ENCODE measurements around the gene RASA3. TPM values are rescaled to one million over a fixed set of nuclear protein-coding genes. Genes with fewer than 3 reads are reported as not detected.
"Not testable (repeated sequence)": the region's sequence is repeated elsewhere in the genome, so short reads cannot be mapped to it uniquely, and the experiment has no call there.

RASA3 gene
- polyA plus RNA-seq, 1 donor, result 19.6 TPM

DNA sequence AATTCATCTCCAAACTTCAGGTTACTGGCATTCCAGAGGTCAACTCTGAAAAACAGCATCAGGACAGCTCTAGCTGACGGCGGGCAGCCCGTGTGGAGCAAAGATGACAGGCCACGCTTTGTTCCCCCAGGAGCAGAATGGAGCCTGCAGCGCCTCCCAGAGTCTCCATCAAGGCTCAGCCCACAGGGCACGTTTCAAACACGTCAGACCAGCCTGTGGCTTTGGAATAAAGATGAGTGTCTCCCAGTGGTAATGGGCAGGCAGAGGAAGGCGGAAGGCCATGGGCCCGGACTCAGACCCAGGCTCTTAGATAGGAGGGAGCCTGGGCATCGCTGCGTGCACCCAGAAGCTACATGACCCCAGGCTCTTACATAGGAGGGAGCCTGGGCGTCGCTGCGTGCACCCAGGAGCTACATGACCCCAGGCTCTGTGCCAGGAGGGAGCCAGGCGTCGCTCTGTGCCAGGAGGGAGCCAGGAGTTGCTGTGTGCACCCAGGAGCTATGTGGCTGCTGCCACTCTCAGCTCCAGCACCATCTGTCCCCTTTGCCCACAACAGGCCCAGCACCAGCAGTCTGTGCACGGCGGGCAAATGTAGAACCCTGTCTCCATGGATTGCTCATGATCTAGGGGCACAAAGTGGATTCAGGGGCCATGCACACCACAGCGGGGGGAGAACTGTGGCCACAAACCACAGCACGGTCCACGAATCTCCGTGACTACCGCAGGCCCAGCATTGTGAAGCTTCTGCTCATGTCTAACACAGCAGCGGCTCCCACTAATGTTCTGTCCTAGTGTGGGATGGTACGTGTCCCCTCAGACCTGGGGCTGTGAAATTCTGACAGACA is 110.7 kb downstream of the RASA3 start:
- no peak for DNase-seq (ENCODE audit: low read depth)

DNA sequence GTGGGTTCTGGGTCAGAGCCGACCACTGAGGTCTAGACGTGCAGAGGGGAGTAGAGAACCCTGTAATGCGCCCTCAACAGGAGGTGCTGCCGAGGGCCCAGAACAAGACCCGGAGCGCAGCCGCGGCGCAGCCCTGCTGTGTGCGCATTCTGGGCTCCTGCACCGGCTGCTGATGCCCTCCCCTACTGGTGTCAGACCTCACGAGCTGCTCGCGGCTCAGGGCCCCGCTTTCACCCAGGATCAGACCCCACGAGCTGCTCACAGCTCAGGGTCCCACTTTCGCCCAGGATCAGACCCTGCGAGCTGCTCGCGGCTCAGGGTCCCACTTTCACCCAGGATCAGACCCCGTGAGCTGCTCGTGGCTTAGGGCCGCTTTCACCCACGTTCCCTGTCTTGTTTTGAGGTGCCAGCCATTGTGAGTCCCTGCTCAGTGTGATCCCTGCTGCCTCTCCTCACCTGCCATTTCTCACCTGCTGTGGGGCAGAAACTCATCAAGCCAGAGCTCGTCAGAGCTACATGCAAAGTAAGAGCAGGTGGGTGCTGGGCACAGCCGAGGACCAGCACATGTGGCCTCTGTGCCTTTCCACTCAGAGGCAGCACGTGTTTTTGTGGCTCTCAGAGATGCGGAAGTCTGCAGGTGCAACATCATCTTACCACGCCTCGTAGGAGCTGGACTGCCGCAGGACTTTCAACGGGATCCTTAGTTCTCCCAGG is 111.5 kb downstream of the RASA3 start:
- no peak for DNase-seq (ENCODE audit: low read depth)

DNA sequence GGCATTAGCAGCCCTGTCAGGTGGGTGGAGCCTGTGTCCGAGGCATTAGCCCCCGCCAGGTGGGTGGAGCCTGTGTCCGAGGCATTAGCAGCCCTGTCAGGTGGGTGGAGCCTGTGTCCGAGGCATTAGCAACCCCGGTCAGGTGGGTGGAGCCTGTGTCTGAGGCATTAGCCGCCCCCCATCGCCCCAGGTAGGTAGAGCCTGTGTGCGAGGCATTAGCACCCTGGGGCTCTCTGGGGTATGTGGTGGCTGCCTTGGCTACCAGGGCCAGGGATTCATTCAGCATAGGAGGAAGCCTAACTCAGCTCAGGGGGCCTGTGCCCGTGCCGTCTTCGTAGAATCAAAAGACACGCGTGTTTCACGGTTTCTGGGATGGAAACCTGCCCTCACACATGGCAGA is 112.3 kb downstream of the RASA3 start:
- not testable (repeated sequence) for DNase-seq (ENCODE audit: low read depth)

DNA sequence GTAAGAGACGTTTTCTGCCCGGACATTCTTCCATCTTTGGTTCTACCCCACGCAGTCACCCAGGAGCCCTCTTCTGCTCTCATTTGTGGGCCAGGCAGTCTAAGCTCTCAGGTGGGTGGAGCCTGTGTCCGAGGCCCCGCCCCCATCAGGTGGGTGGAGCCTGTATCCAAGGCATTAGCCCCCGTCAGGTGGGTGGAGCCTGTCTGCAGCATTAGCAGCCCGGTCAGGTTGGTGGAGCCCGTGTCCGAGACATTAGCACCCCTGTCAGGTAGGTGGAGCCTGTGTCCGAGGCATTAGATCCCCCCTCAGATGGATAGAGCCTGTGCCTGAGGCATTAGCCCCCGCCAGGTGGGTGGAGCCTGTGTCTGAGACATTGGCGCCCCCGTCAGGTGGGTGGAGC is 113.1 kb downstream of the RASA3 start:
- no peak for DNase-seq (ENCODE audit: low read depth)

DNA sequence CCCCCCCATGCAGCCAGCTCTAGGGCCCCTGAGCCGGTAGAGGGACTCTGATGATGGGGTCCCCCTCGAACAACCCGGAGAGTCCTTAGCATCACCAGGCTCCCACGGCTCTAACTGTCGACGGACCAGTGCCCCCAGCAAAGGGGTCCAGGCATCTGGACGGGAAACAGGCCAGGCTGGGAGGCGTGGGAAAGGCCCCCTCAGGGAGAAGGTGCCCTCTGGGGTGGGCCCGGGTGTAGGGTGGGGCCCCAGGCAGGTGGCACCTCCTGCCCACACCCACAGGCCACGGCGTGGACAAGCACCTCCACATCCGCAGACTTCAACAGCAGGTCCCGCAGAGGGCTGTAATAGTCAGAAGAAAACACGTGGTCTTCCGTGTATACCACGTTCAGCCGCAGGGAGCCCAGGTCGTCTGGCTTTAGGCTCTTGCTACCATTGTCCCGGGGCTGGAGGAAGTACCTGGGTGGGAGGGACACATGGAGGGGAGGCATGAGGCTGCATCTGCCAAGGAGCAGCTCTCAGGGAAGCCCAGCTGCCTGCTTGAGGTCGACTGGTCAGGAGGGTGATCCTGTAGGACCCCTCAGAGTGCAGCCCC is 113.9 kb downstream of the RASA3 start:
- no peak for DNase-seq (ENCODE audit: low read depth)

DNA sequence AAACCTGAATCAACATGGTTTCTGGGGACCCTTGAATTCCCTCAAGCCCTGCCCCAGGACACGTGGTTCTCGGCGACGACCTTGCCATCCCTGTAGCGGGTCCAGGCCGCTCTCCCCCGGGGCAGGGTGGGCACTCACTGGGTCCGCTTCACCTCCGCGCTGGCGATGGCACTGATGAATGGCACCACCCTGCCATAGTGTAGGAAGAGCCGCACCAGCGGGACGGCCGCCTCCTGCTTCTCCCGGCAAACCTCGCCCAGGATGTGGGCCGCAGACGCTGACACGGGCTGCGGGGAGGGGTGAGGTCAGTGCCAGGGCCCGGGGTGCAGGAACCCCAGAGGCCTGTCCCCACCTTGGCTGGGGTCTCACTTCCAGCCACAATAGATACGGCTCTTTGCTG is 114.5 kb downstream of the RASA3 start:
- DNase-seq (ENCODE audit: low read depth), result no peak

DNA sequence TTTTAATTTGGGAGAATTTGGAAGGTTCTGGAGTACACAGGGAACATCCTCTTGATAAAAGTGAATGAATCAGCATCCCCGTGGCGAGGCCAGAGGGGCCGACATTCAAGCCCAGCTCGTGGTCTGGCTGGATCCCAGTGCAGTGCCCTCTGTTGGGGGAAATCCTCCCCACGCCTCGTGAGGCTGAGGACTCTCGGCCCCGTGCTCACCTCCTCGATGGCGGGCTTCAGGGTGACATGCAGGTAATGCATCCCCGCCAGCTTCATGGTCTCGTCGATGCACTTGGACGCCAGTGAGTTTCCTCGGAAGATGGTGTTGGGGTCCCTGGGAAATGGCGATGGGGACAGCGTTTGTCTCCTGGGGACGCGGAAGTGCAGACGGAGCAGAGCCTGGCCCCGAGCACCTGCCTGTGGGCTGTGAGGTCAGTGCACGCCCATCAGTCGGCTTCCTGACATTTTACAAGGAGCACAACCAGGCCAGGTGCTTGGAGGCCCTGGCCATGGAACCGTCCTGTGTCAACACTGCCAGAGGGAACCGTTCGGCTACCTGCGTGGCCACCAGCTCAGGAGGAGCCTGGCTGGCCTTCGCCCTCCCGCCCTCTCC is 115.3 kb downstream of the RASA3 start:
- no peak for DNase-seq (ENCODE audit: low read depth)

DNA sequence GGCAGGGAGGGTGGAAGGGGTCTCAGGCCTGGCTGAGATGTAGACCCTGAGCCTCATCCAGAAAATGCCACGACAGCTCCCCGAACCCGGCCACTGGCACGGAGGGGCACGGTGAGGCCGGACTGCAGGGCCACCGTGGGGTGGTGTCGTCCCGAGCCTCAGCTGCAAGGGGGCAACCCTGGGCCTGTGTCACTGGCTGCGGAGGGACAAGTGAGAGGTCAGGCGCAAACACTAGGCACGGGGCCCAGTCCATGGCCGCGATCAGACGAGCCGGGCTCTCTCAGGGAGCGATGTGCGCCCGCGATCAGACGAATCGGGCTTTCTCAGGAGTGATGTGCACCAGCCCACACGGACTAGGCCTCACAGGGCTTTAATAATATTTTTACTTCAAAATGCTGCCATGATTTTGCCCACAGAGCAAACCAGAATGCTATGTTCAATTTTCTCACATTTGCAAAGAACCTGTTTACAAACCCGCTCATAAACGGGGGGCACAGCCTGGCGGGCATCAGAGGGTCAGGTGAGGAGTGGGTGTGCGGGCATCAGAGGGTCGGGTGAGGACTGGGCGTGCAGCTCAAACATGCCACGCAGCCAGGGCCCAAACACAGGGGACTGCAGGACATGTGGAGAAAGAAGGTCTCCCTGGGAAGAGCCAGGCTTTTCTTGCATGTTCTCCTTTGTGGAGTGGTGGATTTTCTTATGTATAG is 115.9 kb downstream of the RASA3 start:
- no peak for DNase-seq (ENCODE audit: low read depth)

DNA sequence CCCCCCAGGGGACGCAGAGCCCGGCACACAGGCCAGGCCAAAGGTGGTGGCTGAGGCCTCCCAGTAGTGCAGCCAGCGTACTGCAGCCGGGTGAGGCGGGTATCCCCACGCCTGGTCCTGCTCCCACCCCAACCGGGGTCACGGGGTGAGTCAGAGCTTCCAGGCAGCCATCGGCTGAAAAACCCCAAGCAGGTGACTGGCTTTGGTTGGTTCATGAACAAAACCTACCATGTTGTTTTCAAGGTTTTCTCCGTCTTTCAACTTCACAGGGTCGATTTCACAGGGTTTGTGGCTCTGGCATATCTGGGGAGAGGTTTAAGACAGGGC is 116.5 kb downstream of the RASA3 start:
- DNase-seq (ENCODE audit: low read depth), result no peak

DNA sequence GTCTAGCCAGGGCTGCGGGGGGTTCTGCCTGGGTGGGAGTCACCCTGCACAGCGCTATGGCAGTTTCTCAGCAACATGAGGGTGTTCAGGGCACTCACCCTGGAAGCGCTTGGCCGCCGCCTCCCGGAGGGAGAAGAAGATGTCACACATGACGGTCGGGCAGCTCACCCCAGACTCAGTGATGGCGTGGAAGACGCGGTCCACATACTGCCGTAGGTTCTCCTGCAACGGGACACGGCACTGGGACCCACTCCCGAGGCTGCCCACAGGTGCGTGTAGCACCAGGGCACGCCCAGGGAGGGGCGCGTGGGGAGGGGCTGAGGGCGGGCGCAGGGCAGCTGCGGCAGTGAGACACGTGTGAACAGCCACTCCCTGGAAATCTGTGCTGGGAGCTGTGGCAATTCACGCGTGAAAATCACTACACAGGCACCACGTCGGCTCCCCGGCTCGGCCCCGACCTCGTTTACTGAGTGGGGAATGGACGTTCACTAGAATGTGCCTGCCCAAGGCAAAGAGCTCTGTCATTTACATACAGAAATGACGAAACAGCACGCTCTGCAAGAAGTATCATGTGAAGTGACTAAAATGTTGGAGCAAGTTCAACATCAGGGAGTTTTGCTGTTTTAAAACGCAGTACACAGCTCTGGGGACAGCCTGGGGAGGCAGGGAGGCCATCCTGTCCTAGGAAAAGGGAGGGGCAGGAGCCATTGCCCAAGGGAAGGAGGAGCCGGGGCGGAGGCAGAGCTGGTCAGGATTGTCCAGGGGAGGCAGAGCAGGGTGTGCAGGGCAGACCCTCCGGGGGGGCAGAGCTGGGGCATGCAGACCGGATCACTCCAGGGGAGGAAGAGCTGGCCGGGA is 117.1 kb downstream of the RASA3 start:
- peak; percentile 60 for DNase-seq (ENCODE audit: low read depth)

DNA sequence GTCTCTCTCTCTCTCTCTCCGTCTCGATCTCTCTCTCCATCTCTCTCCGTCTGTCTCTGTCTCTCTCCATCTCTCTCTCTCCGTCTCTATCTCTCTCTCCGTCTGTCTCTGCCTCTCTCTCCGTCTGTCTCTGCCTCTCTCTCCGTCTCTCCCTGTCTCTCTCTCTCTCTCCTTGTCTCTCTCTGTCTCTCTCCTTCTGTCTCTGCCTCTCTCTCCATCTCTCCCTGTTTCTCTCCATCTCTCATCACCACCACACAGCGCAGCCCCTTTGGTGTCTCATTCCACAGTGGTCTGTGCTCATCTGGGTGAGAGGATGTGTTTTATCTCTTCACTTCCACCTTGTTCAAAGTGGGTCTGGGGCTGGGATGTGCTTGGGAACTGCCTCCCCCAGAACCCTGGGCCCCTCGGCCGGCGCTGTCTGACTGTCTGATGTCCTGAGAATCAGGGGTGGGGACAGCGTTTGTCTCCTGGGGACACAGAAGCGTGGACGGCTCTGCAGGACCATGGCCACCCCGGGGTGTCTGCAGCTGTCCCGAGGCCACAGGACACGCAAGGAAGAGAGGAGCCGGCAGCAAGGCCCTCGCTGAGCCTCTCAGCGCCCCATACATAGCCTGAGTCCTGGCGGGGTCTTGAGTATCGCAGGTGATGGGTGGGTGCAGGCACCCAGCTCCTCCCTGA is 118.3 kb downstream of the RASA3 start:
- no peak for DNase-seq (ENCODE audit: low read depth)

DNA sequence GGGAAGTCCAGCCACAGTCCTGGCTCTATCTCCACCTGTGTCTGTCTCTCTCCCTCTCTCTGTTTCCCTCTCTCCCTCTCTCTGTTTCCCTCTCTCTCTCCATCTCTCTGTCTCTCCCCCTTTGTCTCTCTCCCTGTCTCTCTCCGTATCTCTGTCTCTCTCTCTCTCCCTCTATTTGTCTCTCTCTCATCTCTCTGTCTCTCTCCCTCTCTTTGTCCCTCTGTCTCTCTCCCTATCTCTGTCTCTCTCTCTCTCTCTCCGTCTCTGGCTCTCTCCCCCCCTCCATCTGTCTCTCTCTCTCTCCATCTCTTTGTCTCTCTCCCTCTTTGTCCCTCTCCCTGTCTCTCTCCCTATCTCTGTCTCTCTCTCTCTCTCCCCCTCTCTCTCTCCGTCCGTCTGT is 119.1 kb downstream of the RASA3 start:
- DNase-seq (ENCODE audit: low read depth), result no peak

DNA sequence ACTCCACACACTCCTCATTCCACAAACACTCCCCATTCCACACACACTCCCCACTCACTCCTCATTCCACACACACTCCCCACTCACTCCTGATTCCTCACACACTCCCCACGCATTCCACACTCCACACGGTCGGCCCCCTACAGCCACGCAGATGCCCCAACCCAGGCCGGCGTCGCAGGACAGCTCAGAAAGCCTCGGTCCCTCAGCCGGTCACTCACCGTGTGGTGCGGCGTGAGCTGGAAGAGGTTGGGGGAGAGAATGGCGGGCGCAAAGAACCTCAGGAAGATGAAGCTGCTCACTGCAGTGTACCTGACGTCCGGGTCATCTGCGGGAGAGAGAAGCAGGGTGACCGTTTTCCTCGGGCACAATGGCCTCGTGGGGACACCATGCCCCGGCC is 119.5 kb downstream of the RASA3 start:
- DNase-seq (ENCODE audit: low read depth), result no peak

DNA sequence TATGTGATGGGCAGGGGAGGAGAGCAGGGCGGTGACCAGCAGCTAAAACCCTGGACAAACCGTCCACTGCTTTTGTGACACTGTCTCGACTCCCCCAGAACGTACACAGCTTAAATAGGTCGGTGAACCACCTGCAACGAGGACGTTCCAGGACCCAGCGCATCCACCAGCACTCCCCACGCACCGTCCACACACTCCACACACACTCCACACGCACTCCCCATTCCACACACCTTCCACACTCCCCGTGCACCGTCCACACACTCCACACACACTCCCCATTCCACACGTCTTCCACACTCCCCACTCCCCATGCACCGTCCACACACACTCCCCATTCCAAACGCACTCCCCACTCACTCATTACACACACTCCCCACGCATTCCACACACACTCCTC is 120.3 kb downstream of the RASA3 start:
- DNase-seq (ENCODE audit: low read depth), result no peak

DNA sequence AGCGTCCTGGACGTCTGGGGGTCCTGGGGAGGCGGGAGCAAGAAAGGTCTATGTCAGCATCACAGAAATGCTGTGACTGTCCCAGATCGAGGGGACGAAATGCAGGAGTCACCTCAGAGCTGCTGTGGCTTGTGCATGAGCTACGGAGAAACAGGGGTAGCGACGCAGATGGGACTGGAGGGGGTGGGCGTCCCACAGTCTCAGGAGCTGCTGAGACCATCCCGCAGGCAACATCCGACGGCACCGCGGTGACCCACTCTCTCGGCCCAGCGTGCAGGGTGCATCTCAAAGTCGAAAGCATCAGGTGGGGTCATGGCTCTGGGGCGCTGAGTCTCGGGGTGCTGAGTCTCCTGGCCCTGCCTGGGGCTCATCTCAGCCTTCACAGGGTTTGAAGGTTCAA is 121.2 kb downstream of the RASA3 start:
- no peak for DNase-seq (ENCODE audit: low read depth)

DNA sequence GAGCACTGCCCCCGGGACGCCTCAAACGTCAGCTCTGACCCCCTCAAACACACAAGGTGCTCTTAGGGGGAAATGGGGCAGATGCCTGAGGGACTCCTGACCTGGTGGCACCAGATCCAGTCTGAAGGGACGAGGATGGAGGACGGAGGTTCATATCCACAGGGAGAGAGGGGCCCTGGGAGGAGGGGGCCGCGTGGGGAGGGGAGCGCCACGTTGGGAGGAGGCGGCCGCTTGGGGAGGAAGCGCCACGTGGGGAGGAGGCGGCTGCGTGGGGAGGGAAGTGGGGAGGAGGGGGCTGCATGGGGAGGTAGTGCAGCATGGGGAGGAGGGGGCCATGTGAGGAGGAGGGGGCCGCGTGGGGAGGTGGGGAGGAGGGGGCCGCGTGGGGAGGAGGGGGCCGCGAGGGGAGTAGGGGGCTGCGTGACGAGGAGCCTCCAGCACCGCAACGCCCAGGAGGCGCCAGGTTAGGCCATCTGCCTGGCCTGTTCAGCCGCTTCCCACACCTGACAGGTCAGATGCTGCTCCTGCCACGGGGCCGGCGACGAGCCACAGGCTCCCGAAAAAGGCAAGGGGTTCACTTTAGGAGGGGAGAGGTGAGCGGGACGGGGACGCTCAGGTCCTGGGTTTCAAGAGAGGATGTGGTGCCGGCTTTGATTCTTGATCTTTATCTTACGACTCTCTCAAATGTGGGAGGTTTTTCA is 121.9 kb downstream of the RASA3 start:
- no peak for DNase-seq (ENCODE audit: low read depth)

DNA sequence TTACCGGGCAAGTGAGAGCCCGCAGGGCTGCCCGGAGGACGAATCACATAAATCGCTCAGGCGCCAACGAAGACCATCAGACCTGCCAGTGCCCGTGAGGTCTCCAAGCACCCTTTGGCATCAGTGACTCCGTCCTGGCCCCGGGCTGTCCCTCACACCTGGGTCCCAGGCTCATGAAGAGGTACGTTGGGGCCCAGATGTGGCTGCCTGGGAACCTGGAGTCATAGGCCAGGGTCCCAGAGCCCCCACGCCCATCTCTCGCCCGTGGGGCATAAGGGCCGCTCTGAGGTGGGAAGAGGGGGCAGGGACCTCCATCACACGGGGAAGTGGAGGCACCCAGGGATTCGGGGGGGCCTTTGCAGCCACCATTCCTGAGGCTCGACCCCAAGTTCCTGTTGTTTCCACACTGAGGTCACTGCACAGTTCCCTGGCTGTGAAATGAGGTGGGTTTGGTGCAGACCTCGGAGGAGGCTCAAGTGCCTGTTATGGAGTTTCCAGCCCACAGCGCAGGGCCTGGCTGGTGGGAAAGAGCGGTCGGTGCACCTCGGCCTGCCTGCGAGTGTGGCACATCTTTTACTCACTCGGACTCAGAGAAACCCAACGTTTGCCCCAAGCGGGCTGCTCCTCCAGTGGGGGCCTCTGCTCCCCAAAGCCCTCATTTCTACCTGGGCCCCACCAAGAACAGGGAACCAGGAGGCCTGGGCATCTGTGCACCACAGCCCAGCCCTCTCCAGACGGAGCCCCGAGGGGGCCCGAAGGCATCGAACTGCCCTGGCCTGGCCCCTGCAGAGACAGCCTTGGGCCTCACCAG is 122.6 kb downstream of the RASA3 start:
- DNase-seq (ENCODE audit: low read depth), result no peak

DNA sequence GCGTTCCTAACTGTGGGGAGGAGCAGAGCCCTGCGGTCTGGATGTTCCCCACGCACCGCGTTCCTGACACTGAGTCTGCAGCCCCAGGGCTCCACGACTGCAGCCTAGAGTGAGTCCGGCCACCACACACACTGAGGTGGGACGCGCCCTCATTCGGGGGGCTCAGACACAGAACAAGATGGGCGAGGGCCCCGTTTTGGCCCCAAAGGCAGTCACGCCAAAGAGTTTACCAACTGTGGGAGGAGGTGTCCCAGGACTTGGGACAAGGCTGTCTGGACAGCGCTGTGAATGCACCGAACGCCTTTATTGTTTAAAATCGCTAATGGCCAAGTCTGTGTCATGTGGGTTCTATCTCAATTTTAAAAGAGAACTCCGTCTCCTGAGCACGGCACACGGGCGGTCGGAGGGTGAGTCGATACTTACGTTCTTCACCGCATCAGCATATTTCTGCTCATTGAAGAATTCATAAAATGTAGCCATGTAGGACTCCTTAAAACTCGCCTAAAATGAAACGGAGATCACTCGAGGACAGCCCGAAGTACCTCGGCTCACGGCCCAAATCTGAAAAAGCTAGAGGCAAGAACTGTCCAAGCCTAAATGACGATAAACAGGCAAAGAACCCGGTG is 123.3 kb downstream of the RASA3 start:
- DNase-seq (ENCODE audit: low read depth), result no peak

All from forelimb muscle (tissue), 1 donor.